Measurements from ENCODE around the gene KRTAP9-3. TPM values are rescaled to one million over a fixed set of nuclear protein-coding genes. Genes with fewer than 3 reads are reported as not detected.

KRTAP9-3 gene
- total RNA-seq, 1 experiment from 2014 or later = not detected

DNA sequence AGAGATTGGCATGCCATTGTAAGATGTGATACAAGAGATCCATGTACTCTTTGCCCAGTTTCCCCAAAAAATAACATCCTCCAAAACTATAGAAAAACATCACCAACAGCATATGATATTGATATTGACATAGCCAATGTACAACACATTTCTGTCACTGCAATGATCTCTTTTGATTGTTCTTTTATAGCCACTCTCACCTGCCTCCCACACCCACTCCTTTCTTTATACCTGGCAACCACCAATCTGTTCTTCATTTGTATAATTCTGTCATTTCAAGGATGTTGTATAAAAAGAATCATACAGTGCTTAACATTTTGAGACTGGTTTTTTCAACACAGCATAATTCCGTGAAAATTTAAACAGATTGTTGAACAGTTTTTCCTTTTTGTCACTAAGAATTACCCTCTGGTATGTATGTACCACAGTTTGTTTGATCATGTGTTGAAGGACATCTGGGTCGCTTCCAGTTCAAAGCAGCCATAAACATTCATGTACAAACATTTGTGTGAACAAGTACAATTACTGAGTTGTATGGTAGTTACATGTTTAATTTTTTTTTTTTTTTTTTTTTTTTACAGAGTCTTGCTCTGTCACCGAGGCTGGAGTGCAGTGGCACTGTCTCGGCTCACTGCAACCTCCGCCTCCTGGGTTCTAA, 32.7 kb upstream of the KRTAP9-3 start:
- H3K4me1 Mint-ChIP-seq = no peaks in the 10 kb centered on the region

DNA sequence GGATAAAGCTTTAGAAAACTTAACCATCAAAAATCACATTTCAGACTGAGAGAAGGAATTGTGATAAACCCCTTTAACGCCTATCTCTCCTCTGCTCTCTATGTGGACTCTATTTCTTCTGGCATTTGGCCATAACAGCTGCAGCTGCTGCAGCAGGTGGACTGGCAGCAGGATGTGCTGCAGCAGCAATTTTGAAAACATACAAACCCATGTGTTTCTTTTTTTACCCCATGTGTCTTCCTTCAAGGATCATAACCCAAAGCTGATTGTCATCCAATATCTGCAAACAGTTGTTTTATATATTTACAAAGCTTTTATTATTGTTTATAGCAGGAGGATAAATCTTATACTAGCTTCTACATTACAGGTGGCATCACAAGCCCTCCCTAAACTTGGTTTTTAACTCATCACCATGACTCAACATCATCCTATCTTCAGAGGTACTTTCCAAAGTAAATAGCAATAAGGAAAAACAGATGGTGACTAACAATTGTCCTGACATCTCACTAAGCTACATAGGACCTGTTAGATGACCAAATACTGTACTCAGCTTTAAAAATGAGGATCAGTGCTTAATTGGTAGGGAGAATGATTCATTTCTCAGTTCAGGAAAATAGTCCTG, 20.3 kb upstream of the KRTAP9-3 start:
- Mint-ChIP-seq H3K27me3 (ENCODE audit: low read depth) (no peaks in the 10 kb centered on the region; the same call in 1 of the 2 replicates), H3K9me3 (peaks cover 26% of the 10 kb centered on the region), H3K27ac (no peak overlapping the region), H3K4me1 (no peaks in the 10 kb centered on the region), H3K36me3 (peaks cover 13% of the 10 kb centered on the region), H3K4me3 (no peak overlapping the region)
- POLR2A ChIA-PET = interaction anchor here (0.7 kb wide), 1 partner anchor 206 kb away, joined by 3 read pairs; no protein-coding TSS in a partner anchor
- ATAC-seq = no peak
- CTCF ChIA-PET = no interaction called here
- DNase-seq (ENCODE audit: low spot score) = no peak
- TF ChIP-seq FOXK1 (CRISPR knock-in tag; IDR thresholded peaks at IDR 0.05) (no peak), ESRRA (CRISPR knock-in tag; IDR thresholded peaks at IDR 0.05; ENCODE audit: borderline replicate concordance) (no peak), ZNF317 (CRISPR knock-in tag; IDR thresholded peaks at IDR 0.05; ENCODE audit: borderline replicate concordance, low read depth) (no peak), SP1 (CRISPR knock-in tag; conservative IDR thresholded peaks at IDR 0.05) (no peak), SOX15 (CRISPR knock-in tag; IDR thresholded peaks at IDR 0.05) (no peak), GTF2I (CRISPR knock-in tag; conservative IDR thresholded peaks at IDR 0.05) (no peak), JUN (CRISPR knock-in tag; IDR thresholded peaks at IDR 0.05) (no peak), ETV6 (CRISPR knock-in tag; IDR thresholded peaks at IDR 0.05) (no peak)
- TF ChIP-seq, protein P1, sequence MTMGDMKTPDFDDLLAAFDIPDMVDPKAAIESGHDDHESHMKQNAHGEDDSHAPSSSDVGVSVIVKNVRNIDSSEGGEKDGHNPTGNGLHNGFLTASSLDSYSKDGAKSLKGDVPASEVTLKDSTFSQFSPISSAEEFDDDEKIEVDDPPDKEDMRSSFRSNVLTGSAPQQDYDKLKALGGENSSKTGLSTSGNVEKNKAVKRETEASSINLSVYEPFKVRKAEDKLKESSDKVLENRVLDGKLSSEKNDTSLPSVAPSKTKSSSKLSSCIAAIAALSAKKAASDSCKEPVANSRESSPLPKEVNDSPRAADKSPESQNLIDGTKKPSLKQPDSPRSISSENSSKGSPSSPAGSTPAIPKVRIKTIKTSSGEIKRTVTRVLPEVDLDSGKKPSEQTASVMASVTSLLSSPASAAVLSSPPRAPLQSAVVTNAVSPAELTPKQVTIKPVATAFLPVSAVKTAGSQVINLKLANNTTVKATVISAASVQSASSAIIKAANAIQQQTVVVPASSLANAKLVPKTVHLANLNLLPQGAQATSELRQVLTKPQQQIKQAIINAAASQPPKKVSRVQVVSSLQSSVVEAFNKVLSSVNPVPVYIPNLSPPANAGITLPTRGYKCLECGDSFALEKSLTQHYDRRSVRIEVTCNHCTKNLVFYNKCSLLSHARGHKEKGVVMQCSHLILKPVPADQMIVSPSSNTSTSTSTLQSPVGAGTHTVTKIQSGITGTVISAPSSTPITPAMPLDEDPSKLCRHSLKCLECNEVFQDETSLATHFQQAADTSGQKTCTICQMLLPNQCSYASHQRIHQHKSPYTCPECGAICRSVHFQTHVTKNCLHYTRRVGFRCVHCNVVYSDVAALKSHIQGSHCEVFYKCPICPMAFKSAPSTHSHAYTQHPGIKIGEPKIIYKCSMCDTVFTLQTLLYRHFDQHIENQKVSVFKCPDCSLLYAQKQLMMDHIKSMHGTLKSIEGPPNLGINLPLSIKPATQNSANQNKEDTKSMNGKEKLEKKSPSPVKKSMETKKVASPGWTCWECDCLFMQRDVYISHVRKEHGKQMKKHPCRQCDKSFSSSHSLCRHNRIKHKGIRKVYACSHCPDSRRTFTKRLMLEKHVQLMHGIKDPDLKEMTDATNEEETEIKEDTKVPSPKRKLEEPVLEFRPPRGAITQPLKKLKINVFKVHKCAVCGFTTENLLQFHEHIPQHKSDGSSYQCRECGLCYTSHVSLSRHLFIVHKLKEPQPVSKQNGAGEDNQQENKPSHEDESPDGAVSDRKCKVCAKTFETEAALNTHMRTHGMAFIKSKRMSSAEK (CRISPR knock-in tag; IDR thresholded peaks at IDR 0.05; ENCODE audit: borderline replicate concordance) = no peak

More for the DNA sequence above, 32.7 kb upstream of the KRTAP9-3 start:
- Mint-ChIP-seq H3K36me3 (peaks cover 4% of the 10 kb centered on the region), H3K9me3 (peaks cover 18% of the 10 kb centered on the region), H3K27me3 (ENCODE audit: low read depth) (no peaks in the 10 kb centered on the region; the same call in 1 of the 2 replicates), H3K27ac (no peak overlapping the region), H3K4me3 (no peak overlapping the region)
- POLR2A ChIA-PET = no interaction called here
- no peak for TF ChIP-seq NFE2L1 (CRISPR knock-in tag; IDR thresholded peaks at IDR 0.05)
- no peak for TF ChIP-seq CDX4 (CRISPR knock-in tag; IDR thresholded peaks at IDR 0.05; ENCODE audit: borderline replicate concordance)
- TF ChIP-seq RELA (CRISPR knock-in tag; IDR thresholded peaks at IDR 0.05; ENCODE audit: borderline replicate concordance) = no peak
- TF ChIP-seq, protein P2, sequence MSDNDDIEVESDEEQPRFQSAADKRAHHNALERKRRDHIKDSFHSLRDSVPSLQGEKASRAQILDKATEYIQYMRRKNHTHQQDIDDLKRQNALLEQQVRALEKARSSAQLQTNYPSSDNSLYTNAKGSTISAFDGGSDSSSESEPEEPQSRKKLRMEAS (CRISPR knock-in tag; IDR thresholded peaks at IDR 0.05) = no peak
- TF ChIP-seq ZNF219 (CRISPR knock-in tag; IDR thresholded peaks at IDR 0.05; ENCODE audit: borderline replicate concordance) = no peak
- TF ChIP-seq TEAD1 (CRISPR knock-in tag; IDR thresholded peaks at IDR 0.05) = no peak
- TF ChIP-seq IRF2 (CRISPR knock-in tag; IDR thresholded peaks at IDR 0.05; ENCODE audit: borderline replicate concordance, low read depth) = no peak
- TF ChIP-seq SOX15 (CRISPR knock-in tag; IDR thresholded peaks at IDR 0.05) = no peak
- TF ChIP-seq TEAD4 (CRISPR knock-in tag; IDR thresholded peaks at IDR 0.05) = no peak
- TF ChIP-seq, protein P3, sequence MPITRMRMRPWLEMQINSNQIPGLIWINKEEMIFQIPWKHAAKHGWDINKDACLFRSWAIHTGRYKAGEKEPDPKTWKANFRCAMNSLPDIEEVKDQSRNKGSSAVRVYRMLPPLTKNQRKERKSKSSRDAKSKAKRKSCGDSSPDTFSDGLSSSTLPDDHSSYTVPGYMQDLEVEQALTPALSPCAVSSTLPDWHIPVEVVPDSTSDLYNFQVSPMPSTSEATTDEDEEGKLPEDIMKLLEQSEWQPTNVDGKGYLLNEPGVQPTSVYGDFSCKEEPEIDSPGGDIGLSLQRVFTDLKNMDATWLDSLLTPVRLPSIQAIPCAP (CRISPR knock-in tag; IDR thresholded peaks at IDR 0.05) = no peak
- TF ChIP-seq, protein P4, sequence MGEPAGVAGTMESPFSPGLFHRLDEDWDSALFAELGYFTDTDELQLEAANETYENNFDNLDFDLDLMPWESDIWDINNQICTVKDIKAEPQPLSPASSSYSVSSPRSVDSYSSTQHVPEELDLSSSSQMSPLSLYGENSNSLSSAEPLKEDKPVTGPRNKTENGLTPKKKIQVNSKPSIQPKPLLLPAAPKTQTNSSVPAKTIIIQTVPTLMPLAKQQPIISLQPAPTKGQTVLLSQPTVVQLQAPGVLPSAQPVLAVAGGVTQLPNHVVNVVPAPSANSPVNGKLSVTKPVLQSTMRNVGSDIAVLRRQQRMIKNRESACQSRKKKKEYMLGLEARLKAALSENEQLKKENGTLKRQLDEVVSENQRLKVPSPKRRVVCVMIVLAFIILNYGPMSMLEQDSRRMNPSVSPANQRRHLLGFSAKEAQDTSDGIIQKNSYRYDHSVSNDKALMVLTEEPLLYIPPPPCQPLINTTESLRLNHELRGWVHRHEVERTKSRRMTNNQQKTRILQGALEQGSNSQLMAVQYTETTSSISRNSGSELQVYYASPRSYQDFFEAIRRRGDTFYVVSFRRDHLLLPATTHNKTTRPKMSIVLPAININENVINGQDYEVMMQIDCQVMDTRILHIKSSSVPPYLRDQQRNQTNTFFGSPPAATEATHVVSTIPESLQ (CRISPR knock-in tag; IDR thresholded peaks at IDR 0.05) = no peak
- TF ChIP-seq, protein P5, sequence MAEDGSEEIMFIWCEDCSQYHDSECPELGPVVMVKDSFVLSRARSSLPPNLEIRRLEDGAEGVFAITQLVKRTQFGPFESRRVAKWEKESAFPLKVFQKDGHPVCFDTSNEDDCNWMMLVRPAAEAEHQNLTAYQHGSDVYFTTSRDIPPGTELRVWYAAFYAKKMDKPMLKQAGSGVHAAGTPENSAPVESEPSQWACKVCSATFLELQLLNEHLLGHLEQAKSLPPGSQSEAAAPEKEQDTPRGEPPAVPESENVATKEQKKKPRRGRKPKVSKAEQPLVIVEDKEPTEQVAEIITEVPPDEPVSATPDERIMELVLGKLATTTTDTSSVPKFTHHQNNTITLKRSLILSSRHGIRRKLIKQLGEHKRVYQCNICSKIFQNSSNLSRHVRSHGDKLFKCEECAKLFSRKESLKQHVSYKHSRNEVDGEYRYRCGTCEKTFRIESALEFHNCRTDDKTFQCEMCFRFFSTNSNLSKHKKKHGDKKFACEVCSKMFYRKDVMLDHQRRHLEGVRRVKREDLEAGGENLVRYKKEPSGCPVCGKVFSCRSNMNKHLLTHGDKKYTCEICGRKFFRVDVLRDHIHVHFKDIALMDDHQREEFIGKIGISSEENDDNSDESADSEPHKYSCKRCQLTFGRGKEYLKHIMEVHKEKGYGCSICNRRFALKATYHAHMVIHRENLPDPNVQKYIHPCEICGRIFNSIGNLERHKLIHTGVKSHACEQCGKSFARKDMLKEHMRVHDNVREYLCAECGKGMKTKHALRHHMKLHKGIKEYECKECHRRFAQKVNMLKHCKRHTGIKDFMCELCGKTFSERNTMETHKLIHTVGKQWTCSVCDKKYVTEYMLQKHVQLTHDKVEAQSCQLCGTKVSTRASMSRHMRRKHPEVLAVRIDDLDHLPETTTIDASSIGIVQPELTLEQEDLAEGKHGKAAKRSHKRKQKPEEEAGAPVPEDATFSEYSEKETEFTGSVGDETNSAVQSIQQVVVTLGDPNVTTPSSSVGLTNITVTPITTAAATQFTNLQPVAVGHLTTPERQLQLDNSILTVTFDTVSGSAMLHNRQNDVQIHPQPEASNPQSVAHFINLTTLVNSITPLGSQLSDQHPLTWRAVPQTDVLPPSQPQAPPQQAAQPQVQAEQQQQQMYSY (CRISPR knock-in tag; IDR thresholded peaks at IDR 0.05) = no peak
- no peak for TF ChIP-seq ZNF121 (CRISPR knock-in tag; IDR thresholded peaks at IDR 0.05)
- no peak for TF ChIP-seq JAZF1 (CRISPR knock-in tag; IDR thresholded peaks at IDR 0.05)
- TF ChIP-seq, protein P6, sequence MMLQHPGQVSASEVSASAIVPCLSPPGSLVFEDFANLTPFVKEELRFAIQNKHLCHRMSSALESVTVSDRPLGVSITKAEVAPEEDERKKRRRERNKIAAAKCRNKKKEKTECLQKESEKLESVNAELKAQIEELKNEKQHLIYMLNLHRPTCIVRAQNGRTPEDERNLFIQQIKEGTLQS (CRISPR knock-in tag; conservative IDR thresholded peaks at IDR 0.05) = no peak
- no peak for TF ChIP-seq ETV6 (CRISPR knock-in tag; IDR thresholded peaks at IDR 0.05)
- no peak for TF ChIP-seq FOXK1 (CRISPR knock-in tag; IDR thresholded peaks at IDR 0.05)
- TF ChIP-seq CREB1 (CRISPR knock-in tag; IDR thresholded peaks at IDR 0.05) = no peak
- no peak for TF ChIP-seq CBFB (CRISPR knock-in tag; IDR thresholded peaks at IDR 0.05; ENCODE audit: low read depth)
- no peak for DNase-seq (ENCODE audit: low spot score)
- CTCF ChIA-PET = no interaction called here
- no peak for ATAC-seq
